HEK293 (cell line): ENCODE measurements around the gene BRPF1.

Experiments
- BCL11B ChIP-seq: fragments of 450-650 bp; formaldehyde crosslinking; IDR thresholded peaks from 2 replicates; pipeline ENCODE4 v1.5.1; 2016; ENCODE audit warnings: low read depth, missing biosample characterization, missing genetic modification characterization
- GLI4 ChIP-seq: fragments of 450-650 bp; formaldehyde crosslinking; IDR thresholded peaks from 2 replicates; pipeline ENCODE4 v1.5.1; 2016; ENCODE audit warnings: missing biosample characterization, missing genetic modification characterization
- KLF10 ChIP-seq: fragments of 450-650 bp; IDR thresholded peaks from 2 replicates; pipeline ENCODE4 v1.5.1; 2018; ENCODE audit warnings: missing biosample characterization, mild to moderate bottlenecking, missing genetic modification characterization
- PRDM1 ChIP-seq: fragments of 450-650 bp; formaldehyde crosslinking; IDR thresholded peaks from 2 replicates; pipeline ENCODE4; 2016; ENCODE audit warnings: missing biosample characterization, missing genetic modification characterization
- YY2 ChIP-seq: fragments of 450-650 bp; formaldehyde crosslinking; IDR thresholded peaks from 2 replicates; pipeline ENCODE4 v1.5.1; 2016; ENCODE audit warnings: missing biosample characterization, missing genetic modification characterization
- ZBTB1 ChIP-seq: fragments of 450-650 bp; formaldehyde crosslinking; IDR thresholded peaks from 2 replicates; pipeline ENCODE4 v1.5.1; 2016; ENCODE audit warnings: missing biosample characterization, missing genetic modification characterization
- ZBTB7A ChIP-seq: fragments of 450-650 bp; formaldehyde crosslinking; IDR thresholded peaks from 2 replicates; pipeline ENCODE4 v1.5.1; 2016; ENCODE audit warnings: low read depth, missing biosample characterization, missing genetic modification characterization
- ZEB2 ChIP-seq: fragments of 450-650 bp; formaldehyde crosslinking; IDR thresholded peaks from 2 replicates; pipeline ENCODE4 v1.5.1; 2016; ENCODE audit warnings: missing biosample characterization, missing genetic modification characterization
- ZNF133 ChIP-seq: fragments of 450-650 bp; formaldehyde crosslinking; IDR thresholded peaks from 2 replicates; pipeline ENCODE4 v1.5.1; 2016; ENCODE audit warnings: missing biosample characterization, missing genetic modification characterization
- ZNF138 ChIP-seq: fragments of 450-650 bp; formaldehyde crosslinking; IDR thresholded peaks from 2 replicates; pipeline ENCODE4 v1.5.1; 2016; ENCODE audit warnings: missing biosample characterization, missing genetic modification characterization, borderline replicate concordance
- ZNF157 ChIP-seq: fragments of 450-650 bp; formaldehyde crosslinking; IDR thresholded peaks from 2 replicates; pipeline ENCODE4 v1.5.1; 2016; ENCODE audit warnings: missing biosample characterization, missing genetic modification characterization
- ZNF169 ChIP-seq: fragments of 450-650 bp; formaldehyde crosslinking; IDR thresholded peaks from 2 replicates; pipeline ENCODE4 v1.5.1; 2016; ENCODE audit warnings: missing biosample characterization, missing genetic modification characterization
- ZNF19 ChIP-seq: fragments of 450-650 bp; formaldehyde crosslinking; IDR thresholded peaks from 2 replicates; pipeline ENCODE4; 2016; ENCODE audit warnings: missing biosample characterization, missing genetic modification characterization, low read depth
- ZNF211 ChIP-seq: fragments of 450-650 bp; formaldehyde crosslinking; IDR thresholded peaks from 2 replicates; pipeline ENCODE4 v1.5.1; 2016; ENCODE audit warnings: low read depth, missing biosample characterization, missing genetic modification characterization
- ZNF223 ChIP-seq: fragments of 450-650 bp; formaldehyde crosslinking; IDR thresholded peaks from 2 replicates; pipeline ENCODE4 v1.5.1; 2016; ENCODE audit warnings: missing biosample characterization, missing genetic modification characterization
- ZNF266 ChIP-seq: fragments of 450-650 bp; formaldehyde crosslinking; IDR thresholded peaks from 2 replicates; pipeline ENCODE4 v1.5.1; 2016; ENCODE audit warnings: missing biosample characterization, missing genetic modification characterization, low read depth
- ZNF274 ChIP-seq, 2 experiments: fragments of 200-500 bp in 1 of 2; fragments of 450-650 bp in 1 of 2; sonication (Bioruptor generic) in 1 of 2; formaldehyde crosslinking in 1 of 2; IDR thresholded peaks; 2 replicates each; pipeline versions ENCODE4 v1.5.1 to v1.6.1; 2014 to 2016; ENCODE audit warnings: borderline replicate concordance in 1 of 2, inconsistent platforms in 1 of 2, low read length in 1 of 2, missing biosample characterization in 1 of 2, missing genetic modification characterization in 1 of 2
- ZNF292 ChIP-seq: fragments of 450-650 bp; formaldehyde crosslinking; IDR thresholded peaks from 2 replicates; pipeline ENCODE4 v1.5.1; 2016; ENCODE audit warnings: low read depth, missing biosample characterization, missing genetic modification characterization, borderline replicate concordance
- ZNF341 ChIP-seq: fragments of 450-650 bp; formaldehyde crosslinking; IDR thresholded peaks from 2 replicates; pipeline ENCODE4; 2016; ENCODE audit warnings: low read depth, missing biosample characterization, missing genetic modification characterization
- ZNF366 ChIP-seq: fragments of 450-650 bp; formaldehyde crosslinking; conservative IDR thresholded peaks from 2 replicates; pipeline ENCODE4 v1.5.1; 2016; ENCODE audit warnings: missing biosample characterization, missing genetic modification characterization
- ZNF404 ChIP-seq: fragments of 450-650 bp; formaldehyde crosslinking; IDR thresholded peaks from 2 replicates; pipeline ENCODE4 v1.5.1; 2017; ENCODE audit warnings: missing biosample characterization, missing genetic modification characterization
- ZNF426 ChIP-seq: fragments of 450-650 bp; formaldehyde crosslinking; IDR thresholded peaks from 2 replicates; pipeline ENCODE4 v1.5.1; 2017; ENCODE audit warnings: missing biosample characterization, missing genetic modification characterization, mild to moderate bottlenecking, inconsistent platforms, moderate library complexity
- ZNF510 ChIP-seq: fragments of 450-650 bp; formaldehyde crosslinking; IDR thresholded peaks from 2 replicates; pipeline ENCODE4 v1.5.1; 2018; ENCODE audit warnings: mild to moderate bottlenecking, missing genetic modification characterization, missing biosample characterization; ENCODE audit not compliant: insufficient replicate concordance
- ZNF549 ChIP-seq: fragments of 450-650 bp; IDR thresholded peaks from 2 replicates; pipeline ENCODE4 v1.5.1; 2018; ENCODE audit warnings: missing biosample characterization, missing genetic modification characterization, mild to moderate bottlenecking, inconsistent platforms, moderate library complexity
- ZNF558 ChIP-seq: fragments of 450-650 bp; formaldehyde crosslinking; IDR thresholded peaks from 2 replicates; pipeline ENCODE4 v1.5.1; 2016; ENCODE audit warnings: missing biosample characterization, missing genetic modification characterization
- ZNF561 ChIP-seq: fragments of 450-650 bp; IDR thresholded peaks from 2 replicates; pipeline ENCODE4 v1.5.1; 2018; ENCODE audit warnings: missing biosample characterization, missing genetic modification characterization, borderline replicate concordance
- ZNF585B ChIP-seq: fragments of 450-650 bp; formaldehyde crosslinking; IDR thresholded peaks from 2 replicates; pipeline ENCODE4 v1.5.1; 2016; ENCODE audit warnings: missing biosample characterization, missing genetic modification characterization
- ZNF600 ChIP-seq: fragments of 450-650 bp; formaldehyde crosslinking; IDR thresholded peaks from 2 replicates; pipeline ENCODE4 v1.5.1; 2016; ENCODE audit warnings: missing biosample characterization, missing genetic modification characterization
- ZNF654 ChIP-seq: fragments of 450-650 bp; formaldehyde crosslinking; IDR thresholded peaks from 2 replicates; pipeline ENCODE4 v1.5.1; 2016; ENCODE audit warnings: low read depth, missing biosample characterization, missing genetic modification characterization
- ZNF677 ChIP-seq: fragments of 450-650 bp; IDR thresholded peaks from 2 replicates; pipeline ENCODE4 v1.5.0; 2018; ENCODE audit warnings: missing biosample characterization, mild to moderate bottlenecking, missing genetic modification characterization, moderate library complexity
- TF ChIP-seq, protein P1 (sequence below): fragments of 450-650 bp; formaldehyde crosslinking; IDR thresholded peaks from 2 replicates; pipeline ENCODE4 v1.5.1; 2016; ENCODE audit warnings: missing biosample characterization, missing genetic modification characterization
- TF ChIP-seq, protein P2 (sequence below): fragments of 450-650 bp; formaldehyde crosslinking; IDR thresholded peaks from 2 replicates; pipeline ENCODE4 v1.5.1; 2016; ENCODE audit warnings: missing biosample characterization, missing genetic modification characterization
- TF ChIP-seq, protein P3 (sequence below): fragments of 450-650 bp; formaldehyde crosslinking; IDR thresholded peaks from 2 replicates; pipeline ENCODE4 v1.5.1; 2017; ENCODE audit warnings: missing biosample characterization, missing genetic modification characterization
- TF ChIP-seq, protein P4 (sequence below): fragments of 450-650 bp; formaldehyde crosslinking; IDR thresholded peaks from 2 replicates; pipeline ENCODE4 v1.5.1; 2016; ENCODE audit warnings: missing biosample characterization, missing genetic modification characterization

The BRPF1 gene

DNA sequence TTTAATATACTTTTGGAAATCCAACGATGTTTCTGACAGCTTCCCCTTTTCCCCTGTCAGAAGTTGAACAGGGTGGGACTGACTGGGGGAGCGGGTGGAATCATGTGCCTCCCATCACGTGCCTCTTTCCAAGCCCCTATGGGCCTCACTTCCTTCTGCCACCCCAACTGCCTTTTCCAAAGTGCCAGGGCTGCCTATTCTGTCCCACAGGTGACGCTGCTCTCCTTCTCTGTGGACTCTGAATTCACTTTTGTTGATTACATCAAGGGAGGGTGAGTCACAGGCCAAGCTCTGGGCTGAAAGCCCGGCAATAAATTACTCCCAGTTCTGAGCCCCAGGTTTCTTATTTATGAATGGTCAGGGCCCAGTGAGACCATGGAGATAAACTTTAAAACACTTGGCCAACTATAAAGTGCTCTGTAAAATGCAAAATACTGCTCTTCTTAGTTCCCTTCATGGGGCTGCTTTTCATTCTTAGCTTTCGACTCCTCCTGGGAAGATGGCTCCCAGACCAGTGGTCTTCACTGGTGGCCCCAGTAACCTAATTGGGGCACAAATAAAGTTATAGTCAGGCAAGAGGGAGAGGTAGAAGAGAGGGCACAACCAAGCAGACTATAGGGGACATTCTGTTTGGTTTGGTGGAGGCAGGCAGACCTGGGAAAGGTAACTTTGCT, 15.6 kb upstream of the BRPF1 start (continued):
- TF ChIP-seq PRDM1 = peak; percentile 62
- TF ChIP-seq ZNF223 (tag by site-specific recombination) = no peak
- TF ChIP-seq ZNF138 = no peak
- no peak for TF ChIP-seq ZNF266 (tag by site-specific recombination)
- TF ChIP-seq, protein P1, sequence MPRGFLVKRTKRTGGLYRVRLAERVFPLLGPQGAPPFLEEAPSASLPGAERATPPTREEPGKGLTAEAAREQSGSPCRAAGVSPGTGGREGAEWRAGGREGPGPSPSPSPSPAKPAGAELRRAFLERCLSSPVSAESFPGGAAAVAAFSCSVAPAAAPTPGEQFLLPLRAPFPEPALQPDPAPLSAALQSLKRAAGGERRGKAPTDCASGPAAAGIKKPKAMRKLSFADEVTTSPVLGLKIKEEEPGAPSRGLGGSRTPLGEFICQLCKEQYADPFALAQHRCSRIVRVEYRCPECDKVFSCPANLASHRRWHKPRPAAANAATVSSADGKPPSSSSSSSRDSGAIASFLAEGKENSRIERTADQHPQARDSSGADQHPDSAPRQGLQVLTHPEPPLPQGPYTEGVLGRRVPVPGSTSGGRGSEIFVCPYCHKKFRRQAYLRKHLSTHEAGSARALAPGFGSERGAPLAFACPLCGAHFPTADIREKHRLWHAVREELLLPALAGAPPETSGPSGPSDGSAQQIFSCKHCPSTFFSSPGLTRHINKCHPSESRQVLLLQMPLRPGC (tag by site-specific recombination) = no peak
- TF ChIP-seq BCL11B (tag by site-specific recombination) = no peak
- no peak for TF ChIP-seq ZNF585B
- no peak for TF ChIP-seq ZNF426
- TF ChIP-seq, protein P2, sequence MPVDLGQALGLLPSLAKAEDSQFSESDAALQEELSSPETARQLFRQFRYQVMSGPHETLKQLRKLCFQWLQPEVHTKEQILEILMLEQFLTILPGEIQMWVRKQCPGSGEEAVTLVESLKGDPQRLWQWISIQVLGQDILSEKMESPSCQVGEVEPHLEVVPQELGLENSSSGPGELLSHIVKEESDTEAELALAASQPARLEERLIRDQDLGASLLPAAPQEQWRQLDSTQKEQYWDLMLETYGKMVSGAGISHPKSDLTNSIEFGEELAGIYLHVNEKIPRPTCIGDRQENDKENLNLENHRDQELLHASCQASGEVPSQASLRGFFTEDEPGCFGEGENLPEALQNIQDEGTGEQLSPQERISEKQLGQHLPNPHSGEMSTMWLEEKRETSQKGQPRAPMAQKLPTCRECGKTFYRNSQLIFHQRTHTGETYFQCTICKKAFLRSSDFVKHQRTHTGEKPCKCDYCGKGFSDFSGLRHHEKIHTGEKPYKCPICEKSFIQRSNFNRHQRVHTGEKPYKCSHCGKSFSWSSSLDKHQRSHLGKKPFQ = no peak
- no peak for TF ChIP-seq ZNF561 (tag by site-specific recombination)
- no peak for TF ChIP-seq ZNF19 (tag by site-specific recombination)
- TF ChIP-seq ZBTB7A (tag by site-specific recombination) = no peak
- TF ChIP-seq ZNF341 (tag by site-specific recombination) = no peak
- peak; percentile 38; the same call in 1 of the 2 replicates for TF ChIP-seq ZNF366 (tag by site-specific recombination)
- no peak for TF ChIP-seq ZNF600
- no peak for TF ChIP-seq ZNF549 (tag by site-specific recombination)
- peak; percentile 92 for TF ChIP-seq ZNF654
- no peak for TF ChIP-seq ZNF157 (tag by site-specific recombination)
- TF ChIP-seq ZBTB1 (tag by site-specific recombination) = no peak
- TF ChIP-seq ZNF169 (tag by site-specific recombination) = no peak
- no peak for TF ChIP-seq ZNF510 (tag by site-specific recombination)
- no peak for TF ChIP-seq ZNF292 (tag by site-specific recombination)
- no peak for TF ChIP-seq ZNF274 (IDR thresholded peaks at IDR 0.05; ENCODE audit: low read length)
- no peak for TF ChIP-seq ZNF274 (tag by site-specific recombination; IDR thresholded peaks at IDR 0.05; ENCODE audit: borderline replicate concordance)
- TF ChIP-seq GLI4 (tag by site-specific recombination) = no peak
- TF ChIP-seq ZEB2 = no peak
- TF ChIP-seq ZNF558 (tag by site-specific recombination) = no peak
- TF ChIP-seq ZNF404 = no peak
- TF ChIP-seq, protein P3, sequence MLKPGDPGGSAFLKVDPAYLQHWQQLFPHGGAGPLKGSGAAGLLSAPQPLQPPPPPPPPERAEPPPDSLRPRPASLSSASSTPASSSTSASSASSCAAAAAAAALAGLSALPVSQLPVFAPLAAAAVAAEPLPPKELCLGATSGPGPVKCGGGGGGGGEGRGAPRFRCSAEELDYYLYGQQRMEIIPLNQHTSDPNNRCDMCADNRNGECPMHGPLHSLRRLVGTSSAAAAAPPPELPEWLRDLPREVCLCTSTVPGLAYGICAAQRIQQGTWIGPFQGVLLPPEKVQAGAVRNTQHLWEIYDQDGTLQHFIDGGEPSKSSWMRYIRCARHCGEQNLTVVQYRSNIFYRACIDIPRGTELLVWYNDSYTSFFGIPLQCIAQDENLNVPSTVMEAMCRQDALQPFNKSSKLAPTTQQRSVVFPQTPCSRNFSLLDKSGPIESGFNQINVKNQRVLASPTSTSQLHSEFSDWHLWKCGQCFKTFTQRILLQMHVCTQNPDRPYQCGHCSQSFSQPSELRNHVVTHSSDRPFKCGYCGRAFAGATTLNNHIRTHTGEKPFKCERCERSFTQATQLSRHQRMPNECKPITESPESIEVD (tag by site-specific recombination) = no peak
- no peak for TF ChIP-seq ZNF677 (tag by site-specific recombination)
- 0 out of 2 replicates have a peak, but pooled peaks have one; percentile 28 for TF ChIP-seq KLF10 (tag by site-specific recombination)
- TF ChIP-seq, protein P4, sequence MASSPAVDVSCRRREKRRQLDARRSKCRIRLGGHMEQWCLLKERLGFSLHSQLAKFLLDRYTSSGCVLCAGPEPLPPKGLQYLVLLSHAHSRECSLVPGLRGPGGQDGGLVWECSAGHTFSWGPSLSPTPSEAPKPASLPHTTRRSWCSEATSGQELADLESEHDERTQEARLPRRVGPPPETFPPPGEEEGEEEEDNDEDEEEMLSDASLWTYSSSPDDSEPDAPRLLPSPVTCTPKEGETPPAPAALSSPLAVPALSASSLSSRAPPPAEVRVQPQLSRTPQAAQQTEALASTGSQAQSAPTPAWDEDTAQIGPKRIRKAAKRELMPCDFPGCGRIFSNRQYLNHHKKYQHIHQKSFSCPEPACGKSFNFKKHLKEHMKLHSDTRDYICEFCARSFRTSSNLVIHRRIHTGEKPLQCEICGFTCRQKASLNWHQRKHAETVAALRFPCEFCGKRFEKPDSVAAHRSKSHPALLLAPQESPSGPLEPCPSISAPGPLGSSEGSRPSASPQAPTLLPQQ (tag by site-specific recombination) = peak; percentile 42; the same call in 1 of the 2 replicates
- TF ChIP-seq YY2 (tag by site-specific recombination) = no peak
- TF ChIP-seq ZNF133 = no peak
- TF ChIP-seq ZNF211 (tag by site-specific recombination) = no peak
